ENCODE data around the gene TMEM256.

The TMEM256 gene

GRCh38 chr17:7429722-7430121 lies 25.8 kb upstream of the TMEM256 start:
- TF ChIP-seq REST (IDR thresholded peaks at IDR 0.05; ENCODE audit: insufficient read depth in 1 of 2, low read depth in 2 of 2, low read length in 2 of 2): no peak
- TF ChIP-seq SIN3A (IDR thresholded peaks at IDR 0.05; ENCODE audit: borderline replicate concordance, insufficient read depth, low read length): no peak
- no peak for TF ChIP-seq POLR2AphosphoS5 (IDR thresholded peaks at IDR 0.05; ENCODE audit: low read depth, low read length)
- TF ChIP-seq FOXP2 (optimal IDR thresholded peaks at IDR 0.05; ENCODE audit: borderline replicate concordance, extremely low read depth, extremely low read length, insufficient read depth): no peak
- no peak for TF ChIP-seq TAF1 (IDR thresholded peaks at IDR 0.05; ENCODE audit: borderline replicate concordance, insufficient read depth, low read length)

GRCh38 chr17:7428557-7428956 lies 24.7 kb upstream of the TMEM256 start, which contains the start of gene SPEM3:
Gene SPEM3, plus strand, starts transcription at chr17:7428857. Its CDS starts 46 bp downstream, at chr17:7428903.
- TF ChIP-seq SIN3A (IDR thresholded peaks at IDR 0.05; ENCODE audit: borderline replicate concordance, insufficient read depth, low read length) (no peak), FOXP2 (optimal IDR thresholded peaks at IDR 0.05; ENCODE audit: borderline replicate concordance, extremely low read depth, extremely low read length, insufficient read depth) (no peak), REST (IDR thresholded peaks at IDR 0.05; ENCODE audit: insufficient read depth in 1 of 2, low read depth in 2 of 2, low read length in 2 of 2) (no peak), POLR2AphosphoS5 (IDR thresholded peaks at IDR 0.05; ENCODE audit: low read depth, low read length) (no peak), TAF1 (IDR thresholded peaks at IDR 0.05; ENCODE audit: borderline replicate concordance, insufficient read depth, low read length) (no peak)

GRCh38 chr17:7427549-7427948 lies 23.7 kb upstream of the TMEM256 start:
- TF ChIP-seq TAF1 (IDR thresholded peaks at IDR 0.05; ENCODE audit: borderline replicate concordance, insufficient read depth, low read length) (no peak), REST (IDR thresholded peaks at IDR 0.05; ENCODE audit: insufficient read depth in 1 of 2, low read depth in 2 of 2, low read length in 2 of 2) (no peak), POLR2AphosphoS5 (IDR thresholded peaks at IDR 0.05; ENCODE audit: low read depth, low read length) (no peak), FOXP2 (optimal IDR thresholded peaks at IDR 0.05; ENCODE audit: borderline replicate concordance, extremely low read depth, extremely low read length, insufficient read depth) (no peak), SIN3A (IDR thresholded peaks at IDR 0.05; ENCODE audit: borderline replicate concordance, insufficient read depth, low read length) (no peak)

- TF ChIP-seq POLR2AphosphoS5 (IDR thresholded peaks at IDR 0.05; ENCODE audit: low read depth, low read length): no peak
- no peak for TF ChIP-seq REST (IDR thresholded peaks at IDR 0.05; ENCODE audit: insufficient read depth in 1 of 2, low read depth in 2 of 2, low read length in 2 of 2)
- TF ChIP-seq TAF1 (IDR thresholded peaks at IDR 0.05; ENCODE audit: borderline replicate concordance, insufficient read depth, low read length): no peak
- no peak for TF ChIP-seq SIN3A (IDR thresholded peaks at IDR 0.05; ENCODE audit: borderline replicate concordance, insufficient read depth, low read length)
- no peak for TF ChIP-seq FOXP2 (optimal IDR thresholded peaks at IDR 0.05; ENCODE audit: borderline replicate concordance, extremely low read depth, extremely low read length, insufficient read depth)
These were observed 23.1 kb upstream of the TMEM256 start for GRCh38 chr17:7426896-7427489.
